ENCODE results near the gene VKORC1.
"Not testable (repeated sequence)": the region's sequence is repeated elsewhere in the genome, so short reads cannot be mapped to it uniquely, and the experiment has no call there.

The VKORC1 gene

DNA sequence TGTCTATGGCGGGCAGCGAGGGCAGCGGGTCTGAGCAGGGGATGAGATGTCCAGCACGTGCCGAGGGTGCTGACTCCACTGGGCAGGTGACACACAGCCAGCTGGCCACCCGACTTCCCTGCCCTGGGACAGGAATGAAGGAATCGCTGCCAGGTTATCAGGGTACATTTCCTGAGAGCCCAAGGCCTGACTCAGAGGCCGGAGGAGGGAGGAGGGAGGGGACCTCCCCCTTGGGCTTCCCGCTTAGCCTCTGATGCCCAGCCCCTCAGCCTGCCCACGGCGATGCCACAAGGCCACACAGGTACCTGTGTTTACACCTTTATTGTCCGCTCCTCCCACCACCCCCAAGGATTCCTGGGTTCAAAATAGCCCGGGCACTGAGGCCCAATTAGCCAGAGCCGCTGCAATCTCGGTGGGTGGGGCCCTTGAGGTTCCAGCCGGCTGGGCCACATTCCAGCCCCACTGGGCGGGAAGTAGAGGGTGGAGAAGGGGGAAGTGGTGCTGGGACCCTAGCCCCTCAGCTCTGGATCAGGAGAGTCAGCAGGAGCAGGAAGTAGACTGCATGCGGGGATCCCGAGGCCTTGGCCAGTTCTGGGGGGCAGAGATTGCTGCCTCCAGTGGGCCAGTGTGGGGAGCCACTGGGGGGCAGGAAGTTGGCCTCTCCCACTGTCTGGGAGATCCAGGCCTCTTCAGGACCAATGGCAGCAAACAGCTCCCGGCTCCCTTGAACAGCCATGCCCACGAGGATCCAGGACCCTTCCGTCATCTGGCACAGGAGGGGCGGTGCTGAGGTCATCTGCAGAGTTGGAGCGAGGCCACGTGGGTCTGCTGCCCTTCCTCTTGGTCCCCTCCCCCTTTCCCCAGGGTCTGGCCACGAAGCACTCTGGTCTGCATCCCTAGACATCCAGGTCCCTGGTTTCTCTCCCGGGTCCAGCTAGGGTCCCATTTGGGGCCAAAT is 44.3 kb upstream of the VKORC1 start:
- peak; percentile 57 for DNase-seq (ENCODE audit: low read depth)
- TF ChIP-seq, protein P1, sequence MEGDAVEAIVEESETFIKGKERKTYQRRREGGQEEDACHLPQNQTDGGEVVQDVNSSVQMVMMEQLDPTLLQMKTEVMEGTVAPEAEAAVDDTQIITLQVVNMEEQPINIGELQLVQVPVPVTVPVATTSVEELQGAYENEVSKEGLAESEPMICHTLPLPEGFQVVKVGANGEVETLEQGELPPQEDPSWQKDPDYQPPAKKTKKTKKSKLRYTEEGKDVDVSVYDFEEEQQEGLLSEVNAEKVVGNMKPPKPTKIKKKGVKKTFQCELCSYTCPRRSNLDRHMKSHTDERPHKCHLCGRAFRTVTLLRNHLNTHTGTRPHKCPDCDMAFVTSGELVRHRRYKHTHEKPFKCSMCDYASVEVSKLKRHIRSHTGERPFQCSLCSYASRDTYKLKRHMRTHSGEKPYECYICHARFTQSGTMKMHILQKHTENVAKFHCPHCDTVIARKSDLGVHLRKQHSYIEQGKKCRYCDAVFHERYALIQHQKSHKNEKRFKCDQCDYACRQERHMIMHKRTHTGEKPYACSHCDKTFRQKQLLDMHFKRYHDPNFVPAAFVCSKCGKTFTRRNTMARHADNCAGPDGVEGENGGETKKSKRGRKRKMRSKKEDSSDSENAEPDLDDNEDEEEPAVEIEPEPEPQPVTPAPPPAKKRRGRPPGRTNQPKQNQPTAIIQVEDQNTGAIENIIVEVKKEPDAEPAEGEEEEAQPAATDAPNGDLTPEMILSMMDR (conservative IDR thresholded peaks at IDR 0.05; ENCODE audit: control insufficient read depth, insufficient read depth, low read depth, low read length): no peak
- no peak overlapping the region for H3K4me3 ChIP-seq (ENCODE audit: control insufficient read depth, low read depth, low read length)

DNA sequence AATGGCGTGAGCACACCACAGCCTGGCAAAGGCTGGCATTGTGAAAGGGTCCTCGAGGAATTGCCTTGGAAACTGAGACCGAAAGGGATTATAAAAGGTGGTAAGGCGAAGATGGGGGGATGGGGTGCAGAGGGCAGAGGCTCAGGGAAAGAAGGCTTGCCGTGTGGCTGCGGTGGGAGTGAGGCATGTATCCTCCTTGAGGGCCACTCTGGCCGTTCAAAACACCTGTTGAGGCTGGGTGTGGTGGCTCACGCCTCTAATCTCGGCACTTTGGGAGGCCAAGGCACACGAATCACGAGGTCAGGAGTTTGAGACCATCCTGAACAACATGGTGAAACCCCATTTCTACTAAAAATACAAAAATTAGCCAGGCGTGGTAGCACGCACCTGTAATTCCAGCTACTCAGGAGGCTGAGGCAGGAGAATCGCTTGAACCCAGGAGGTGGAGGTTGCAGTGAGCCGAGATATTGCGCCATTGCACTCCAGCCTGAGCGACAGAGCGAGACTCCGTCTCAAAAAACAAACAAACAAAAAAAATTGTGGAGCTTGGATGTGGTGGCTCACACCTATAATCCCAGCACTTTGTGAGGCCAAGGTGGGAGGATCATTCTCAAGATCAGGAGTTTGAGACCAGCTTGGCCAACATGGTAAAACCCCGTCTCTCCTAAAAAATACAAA is 42.4 kb upstream of the VKORC1 start:
- not testable (repeated sequence) for H3K4me3 ChIP-seq (ENCODE audit: control insufficient read depth, low read depth, low read length); DNase-seq (ENCODE audit: low read depth)

DNA sequence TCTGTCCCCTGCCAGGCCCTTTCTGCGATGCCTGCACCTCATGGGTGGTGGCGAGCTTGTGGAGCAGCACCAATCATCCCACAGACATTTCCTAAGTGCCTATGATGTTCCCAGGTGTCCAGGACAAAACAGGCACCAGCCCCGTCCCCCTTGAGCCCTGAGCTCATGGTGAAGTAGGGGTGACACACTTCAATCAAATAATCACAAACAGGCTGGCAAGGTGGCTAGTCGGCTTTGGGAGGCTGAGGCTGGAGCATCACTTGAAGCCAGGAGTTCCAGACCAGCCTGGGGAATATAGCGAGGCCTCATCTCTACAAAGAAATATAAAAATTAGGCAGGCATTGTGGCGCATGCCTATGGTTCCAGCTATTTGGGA is 41.7 kb upstream of the VKORC1 start:
- no peak for DNase-seq (ENCODE audit: low read depth)
- TF ChIP-seq, protein P1 (conservative IDR thresholded peaks at IDR 0.05; ENCODE audit: control insufficient read depth, insufficient read depth, low read depth, low read length): no peak
- H3K4me3 ChIP-seq (ENCODE audit: control insufficient read depth, low read depth, low read length): no peak overlapping the region

DNA sequence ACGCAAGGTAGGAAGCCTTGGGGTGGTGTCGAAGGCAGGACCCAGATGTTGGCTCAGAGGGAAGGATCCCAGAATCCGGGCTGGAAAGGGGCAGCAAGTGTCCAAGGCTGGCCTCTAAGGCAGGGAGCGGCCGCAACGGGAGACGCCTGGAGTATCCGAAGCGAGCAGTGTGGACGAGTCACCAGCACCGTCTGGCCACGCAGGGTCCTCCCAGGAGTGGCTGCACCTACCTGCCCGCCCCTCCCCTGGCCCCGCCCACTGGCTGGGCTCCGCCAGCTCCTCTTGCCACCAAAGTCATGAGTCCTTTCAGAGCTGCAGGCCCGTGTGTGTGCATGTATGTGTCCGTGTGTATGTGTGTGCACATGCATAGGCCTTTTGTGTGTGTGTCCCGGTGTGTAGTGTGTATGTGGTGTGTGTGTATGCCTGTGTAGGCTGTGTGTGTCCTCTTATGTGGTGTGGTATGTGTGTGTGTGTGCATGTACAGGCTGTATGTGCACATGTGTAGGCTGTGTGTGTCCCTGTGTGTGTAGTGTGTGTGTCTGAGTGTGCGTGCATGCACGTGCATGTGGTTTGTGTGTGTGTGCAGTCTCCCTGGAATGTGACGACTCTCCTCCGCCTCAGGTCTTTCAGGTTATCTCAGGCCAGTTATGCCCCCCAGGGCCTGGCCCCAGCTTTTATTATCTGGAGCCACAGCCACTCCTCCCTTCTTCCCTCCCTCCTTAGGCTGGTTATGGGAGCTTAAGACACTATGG is 41.1 kb upstream of the VKORC1 start, which contains the start of gene PRSS8:
Gene PRSS8 (minus strand): TSS at position 193 of the 752 bp plus-strand sequence. CDS start 229 bp downstream, outside the sequence.
- DNase-seq (ENCODE audit: low read depth): no peak
- TF ChIP-seq, protein P1 (conservative IDR thresholded peaks at IDR 0.05; ENCODE audit: control insufficient read depth, insufficient read depth, low read depth, low read length): no peak
- no peak within 1 kb of the TSS for H3K4me3 ChIP-seq (ENCODE audit: control insufficient read depth, low read depth, low read length)

DNA sequence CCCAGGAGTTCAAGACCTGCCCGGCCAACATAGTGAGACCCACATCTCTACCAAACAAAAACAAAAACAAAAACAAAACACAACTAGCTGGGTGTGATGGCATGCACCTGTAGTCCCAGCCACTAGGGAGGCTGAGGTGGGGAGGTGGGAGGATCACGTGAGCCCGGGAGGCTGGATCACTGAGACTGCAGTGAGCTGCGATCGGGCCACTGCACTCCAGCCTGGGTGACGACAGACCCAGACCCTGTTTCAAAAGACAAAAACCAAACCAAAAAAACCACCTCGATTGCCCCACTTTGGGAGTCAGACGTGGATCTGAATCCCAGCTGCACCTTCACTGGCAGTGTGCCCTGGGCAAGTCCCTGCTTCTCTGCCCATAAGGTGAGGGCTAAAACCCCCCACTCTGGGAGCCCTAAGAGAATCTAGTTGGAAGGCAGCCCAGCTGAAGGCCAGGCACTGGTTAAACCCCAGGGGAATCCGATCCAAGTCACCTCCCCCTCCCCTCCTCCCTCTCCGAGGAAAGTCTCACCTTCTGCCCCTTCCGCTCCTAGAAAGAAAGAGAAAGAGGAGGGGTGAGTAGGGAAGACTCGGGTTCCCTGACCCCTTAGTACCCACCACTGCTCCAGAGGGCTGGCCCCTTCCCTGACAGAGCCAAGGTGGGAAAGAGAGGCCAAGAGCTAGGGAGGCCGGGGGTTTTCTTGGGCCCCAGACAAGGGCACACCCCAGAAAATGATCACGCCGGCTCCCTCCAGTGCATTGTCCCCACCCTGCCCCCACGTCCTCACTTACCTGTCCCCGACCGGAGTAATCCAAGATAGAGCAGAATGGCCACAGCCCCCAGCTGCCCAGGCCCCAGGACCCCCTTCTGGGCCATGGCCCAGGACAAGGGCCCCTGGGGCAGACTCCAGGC is 40.3 kb upstream of the VKORC1 start:
- no peak for DNase-seq (ENCODE audit: low read depth)

DNA sequence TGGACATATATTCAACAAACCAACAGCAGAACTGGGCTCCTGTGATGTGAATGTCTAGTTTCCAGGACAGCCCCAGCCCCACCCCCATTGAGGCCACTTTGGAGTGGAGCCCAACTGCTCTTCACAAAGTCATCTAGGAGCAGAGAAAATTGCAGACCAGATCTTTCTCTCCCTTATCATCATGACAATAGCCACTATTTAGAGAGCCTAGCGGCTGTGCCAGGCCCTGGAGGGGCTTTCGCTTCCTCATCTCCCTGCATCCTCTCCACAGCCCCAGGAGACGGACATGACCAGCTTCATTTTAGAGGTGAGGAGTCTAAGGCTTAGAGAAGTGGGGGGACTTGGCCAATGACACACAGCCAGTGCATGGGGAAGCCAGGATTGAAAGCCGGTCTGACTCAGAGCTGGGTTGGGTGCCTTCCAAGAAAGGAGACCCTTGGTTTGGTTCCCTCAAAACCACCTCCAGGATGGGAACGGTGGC is 39.5 kb upstream of the VKORC1 start:
- H3K4me3 ChIP-seq (ENCODE audit: control insufficient read depth, low read depth, low read length): no peak overlapping the region
- DNase-seq (ENCODE audit: low read depth): peak; percentile 16
- TF ChIP-seq, protein P1 (conservative IDR thresholded peaks at IDR 0.05; ENCODE audit: control insufficient read depth, insufficient read depth, low read depth, low read length): no peak

More for the DNA sequence above, 40.3 kb upstream of the VKORC1 start:
- no peak overlapping the region for H3K4me3 ChIP-seq (ENCODE audit: control insufficient read depth, low read depth, low read length)
- TF ChIP-seq, protein P1 (conservative IDR thresholded peaks at IDR 0.05; ENCODE audit: control insufficient read depth, insufficient read depth, low read depth, low read length): no peak

All from fibroblast of mammary gland (primary cell).